Hepatocyte (in vitro differentiated cells): ENCODE measurements around the gene SLC48A1. TPM values are rescaled to one million over a fixed set of nuclear protein-coding genes. Genes with fewer than 3 reads are reported as not detected.

Experiments
- DNase-seq: peaks from one replicate; pipeline ENCODE4 v3.0.0-alpha.2; 2016; ENCODE audit warnings: low spot score
- H2AFZ ChIP-seq: fragments of 200-600 bp; sonication (generic); 2 replicates; pipeline ENCODE4 v1.6.0; 2016; ENCODE audit warnings: antibody characterized with exemption, mild to moderate bottlenecking
- H3K27ac ChIP-seq: fragments of 200-600 bp; sonication (generic); 2 replicates; pipeline ENCODE4 v1.5.1; 2016; ENCODE audit warnings: mild to moderate bottlenecking
- H3K27me3 ChIP-seq: fragments of 200-600 bp; sonication (generic); 2 replicates; pipeline ENCODE4 v1.6.1; 2016
- H3K36me3 ChIP-seq: fragments of 200-600 bp; sonication (generic); replicated peaks from 2 replicates; pipeline ENCODE4 v1.5.1; 2016; ENCODE audit warnings: low read depth; ENCODE audit not compliant: insufficient read depth
- H3K4me1 ChIP-seq: fragments of 200-600 bp; sonication (generic); 2 replicates; pipeline ENCODE4 v1.5.1; 2016; ENCODE audit warnings: mild to moderate bottlenecking, moderate library complexity; ENCODE audit not compliant: insufficient read depth
- H3K4me2 ChIP-seq: fragments of 200-600 bp; sonication (generic); 2 replicates; pipeline ENCODE4 v1.6.0; 2016
- H3K4me3 ChIP-seq: fragments of 200-600 bp; sonication (generic); 2 replicates; pipeline ENCODE4 v1.5.1; 2016; ENCODE audit warnings: mild to moderate bottlenecking
- H3K79me2 ChIP-seq: fragments of 200-600 bp; sonication (generic); 2 replicates; pipeline ENCODE4 v1.6.0; 2017; ENCODE audit warnings: mild to moderate bottlenecking
- H3K9me2 ChIP-seq: fragments of 200-600 bp; sonication (generic); replicated peaks from 2 replicates; pipeline ENCODE4 v1.6.0; 2017; ENCODE audit warnings: mild to moderate bottlenecking; ENCODE audit not compliant: insufficient read depth
- H3K9me3 ChIP-seq: fragments of 200-600 bp; sonication (generic); 2 replicates; pipeline ENCODE4 v1.5.1; 2016; ENCODE audit warnings: low read depth, mild to moderate bottlenecking
- H4K20me1 ChIP-seq: fragments of 200-600 bp; sonication (generic); 2 replicates; pipeline ENCODE4 v1.6.0; 2016; ENCODE audit warnings: mild to moderate bottlenecking; ENCODE audit not compliant: insufficient read depth, poor library complexity, severe bottlenecking
- CTCF ChIP-seq: fragments of 200-600 bp; sonication (generic); IDR thresholded peaks from 2 replicates; pipeline ENCODE4 v1.5.1; 2016; ENCODE audit warnings: antibody characterized with exemption, mild to moderate bottlenecking; ENCODE audit not compliant: poor library complexity
- EZH2 ChIP-seq: fragments of 200-600 bp; sonication (generic); IDR thresholded peaks from 2 replicates; pipeline ENCODE4 v1.6.1; 2016; ENCODE audit warnings: antibody characterized with exemption, mild to moderate bottlenecking, borderline replicate concordance
- EZH2phosphoT487 ChIP-seq: fragments of 200-600 bp; sonication (generic); IDR thresholded peaks from one replicate; pipeline ENCODE4 v1.6.1; 2018; ENCODE audit warnings: antibody characterized with exemption, mild to moderate bottlenecking, low read depth, moderate library complexity; ENCODE audit not compliant: unreplicated experiment, severe bottlenecking
- WGBS: methylation state at CpG from one replicate; pipeline ENCODE4 v1.1.6; 2016; ENCODE audit warnings: low lambda C conversion rate; ENCODE audit errors: missing lambda C conversion rate; 5-methylcytosine and 5-hydroxymethylcytosine counted together
- polyA plus RNA-seq: library from polyadenylated mRNA; unstranded; fragments of >200 nt; fragmentation: Nextera tagmentation; extraction: Ambion mirVana; gene quantifications from 2 replicates; pipeline ENCODE4 v1.2.1, GENCODE V29; 2016
- total RNA-seq: library from RNA; depleted of rRNA; stranded (reverse); fragments of >200 nt; gene quantifications from 2 replicates; pipeline ENCODE4 v1.2.3, GENCODE V29; 2014

SLC48A1 gene
- total and polyA plus RNA-seq, 2 experiments from 2014 or later, result 11.2 to 22.6 TPM

GRCh38 chr12:47733142-47733541 is 39.9 kb upstream of the SLC48A1 start:
- no peaks in the 10 kb centered on the region for H3K36me3 ChIP-seq
- 86% methylated on average over 4 of the region's 4 CpGs for WGBS
- H3K9me3 ChIP-seq, result no peaks in the 10 kb centered on the region
- no peak overlapping the region for H2AFZ ChIP-seq
- H3K4me3 ChIP-seq, result no peak overlapping the region
- no peak for DNase-seq
- no peak overlapping the region for H3K4me2 ChIP-seq
- TF ChIP-seq EZH2 (no peak), EZH2phosphoT487 (no peak), CTCF (no peak)
- H3K79me2 ChIP-seq, result no peaks in the 10 kb centered on the region
- peaks cover 17% of the 10 kb centered on the region for H3K4me1 ChIP-seq
- H3K9me2 ChIP-seq, result no peaks in the 10 kb centered on the region
- no peaks in the 10 kb centered on the region for H3K27me3 ChIP-seq
- no peaks in the 10 kb centered on the region for H4K20me1 ChIP-seq
- H3K27ac ChIP-seq, result no peak overlapping the region

GRCh38 chr12:47734725-47735480 is 38.1 kb upstream of the SLC48A1 start:
- Histone ChIP-seq H3K4me3 (no peak overlapping the region), H2AFZ (no peak overlapping the region)

GRCh38 chr12:47735649-47736048 is 37.4 kb upstream of the SLC48A1 start:
- Histone ChIP-seq H2AFZ (no peak overlapping the region), H3K79me2 (no peaks in the 10 kb centered on the region), H3K4me2 (no peak overlapping the region), H3K9me2 (no peaks in the 10 kb centered on the region), H3K4me1 (peaks cover 17% of the 10 kb centered on the region), H4K20me1 (no peaks in the 10 kb centered on the region), H3K9me3 (no peaks in the 10 kb centered on the region), H3K4me3 (no peak overlapping the region), H3K36me3 (no peaks in the 10 kb centered on the region), H3K27ac (no peak overlapping the region), H3K27me3 (no peaks in the 10 kb centered on the region)
- no peak for DNase-seq
- TF ChIP-seq EZH2phosphoT487 (no peak), CTCF (no peak), EZH2 (no peak)
- WGBS, result 86% methylated on average over 11 of the region's 11 CpGs

More at GRCh38 chr12:47734725-47735480, 38.1 kb upstream of the SLC48A1 start:
- Histone ChIP-seq H3K27me3 (no peaks in the 10 kb centered on the region), H3K9me2 (no peaks in the 10 kb centered on the region), H3K79me2 (no peaks in the 10 kb centered on the region), H3K4me1 (peaks cover 17% of the 10 kb centered on the region), H3K4me2 (no peak overlapping the region), H4K20me1 (no peaks in the 10 kb centered on the region), H3K27ac (no peak overlapping the region), H3K36me3 (no peaks in the 10 kb centered on the region), H3K9me3 (no peaks in the 10 kb centered on the region)
- TF ChIP-seq CTCF, result no peak
- no peak for TF ChIP-seq EZH2phosphoT487
- no peak for TF ChIP-seq EZH2
- DNase-seq, result no peak
- 64% methylated on average over 12 of the region's 12 CpGs for WGBS
